Loucy (cell line): Measurements from ENCODE around the gene NCKAP5.

ENCODE experiments used
- H2AFZ ChIP-seq: fragments of 200-600 bp; sonication (generic); 2 replicates; pipeline ENCODE4 v1.6.0; 2016; ENCODE audit warnings: antibody characterized with exemption, mild to moderate bottlenecking, low read length, moderate library complexity
- H3F3A ChIP-seq: fragments of 200-600 bp; 2 replicates; pipeline ENCODE4 v1.6.0; 2016; ENCODE audit warnings: antibody characterized with exemption, low read depth, mild to moderate bottlenecking
- H3K27me3 ChIP-seq: fragments of 200-600 bp; sonication (generic); 2 replicates; pipeline ENCODE4 v1.6.1; 2014; ENCODE audit warnings: low read length, mild to moderate bottlenecking; ENCODE audit not compliant: insufficient read depth, poor library complexity, severe bottlenecking
- H3K36me3 ChIP-seq: fragments of 200-600 bp; sonication (generic); 2 replicates; pipeline ENCODE4 v1.6.1; 2016; ENCODE audit warnings: low read length; ENCODE audit not compliant: insufficient read depth
- H3K4me1 ChIP-seq: fragments of 200-600 bp; sonication (generic); 2 replicates; pipeline ENCODE4 v1.5.1; 2014; ENCODE audit warnings: low read length, mild to moderate bottlenecking; ENCODE audit not compliant: insufficient read depth, poor library complexity, severe bottlenecking
- H3K4me2 ChIP-seq: fragments of 200-600 bp; sonication (generic); 2 replicates; pipeline ENCODE4 v1.6.0; 2014; ENCODE audit warnings: antibody characterized with exemption, low read length, low read depth, mild to moderate bottlenecking; ENCODE audit not compliant: poor library complexity, severe bottlenecking
- H3K4me3 ChIP-seq: fragments of 200-600 bp; sonication (generic); 2 replicates; pipeline ENCODE4 v1.5.1; 2014; ENCODE audit warnings: low read length, mild to moderate bottlenecking, mixed read lengths; ENCODE audit not compliant: poor library complexity, severe bottlenecking
- H3K79me2 ChIP-seq: fragments of 200-600 bp; sonication (generic); 2 replicates; pipeline ENCODE4 v1.6.1; 2014; ENCODE audit warnings: low read length; ENCODE audit not compliant: insufficient read depth
- H3K9ac ChIP-seq: fragments of 200-600 bp; sonication (generic); 2 replicates; pipeline ENCODE4 v1.6.0; 2014; ENCODE audit warnings: mild to moderate bottlenecking, low read depth, low read length, moderate library complexity; ENCODE audit not compliant: poor library complexity, severe bottlenecking
- H3K9me2 ChIP-seq: fragments of 200-600 bp; sonication (generic); replicated peaks from 2 replicates; pipeline ENCODE4 v1.6.1; 2016; ENCODE audit warnings: low read depth, low read length, mixed read lengths
- H3K9me3 ChIP-seq: fragments of 200-600 bp; sonication (generic); 2 replicates; pipeline ENCODE4 v1.6.1; 2014; ENCODE audit warnings: mild to moderate bottlenecking, antibody characterized with exemption, low read length, low read depth; ENCODE audit not compliant: insufficient read depth
- H4K20me1 ChIP-seq: fragments of 200-600 bp; sonication (generic); 2 replicates; pipeline ENCODE4 v1.6.0; 2014; ENCODE audit warnings: antibody characterized with exemption, low read length, mild to moderate bottlenecking; ENCODE audit not compliant: insufficient read depth, poor library complexity, severe bottlenecking
- CTCF ChIP-seq: fragments of 200-600 bp; sonication (generic); conservative IDR thresholded peaks from 2 replicates; pipeline ENCODE4 v1.5.1; 2014; ENCODE audit warnings: mild to moderate bottlenecking, antibody characterized with exemption, low read length
- EZH2phosphoT487 ChIP-seq: fragments of 200-600 bp; IDR thresholded peaks from 2 replicates; pipeline ENCODE4 v1.6.1; 2018; ENCODE audit warnings: antibody characterized with exemption, mild to moderate bottlenecking, moderate library complexity, borderline replicate concordance

The NCKAP5 gene

DNA sequence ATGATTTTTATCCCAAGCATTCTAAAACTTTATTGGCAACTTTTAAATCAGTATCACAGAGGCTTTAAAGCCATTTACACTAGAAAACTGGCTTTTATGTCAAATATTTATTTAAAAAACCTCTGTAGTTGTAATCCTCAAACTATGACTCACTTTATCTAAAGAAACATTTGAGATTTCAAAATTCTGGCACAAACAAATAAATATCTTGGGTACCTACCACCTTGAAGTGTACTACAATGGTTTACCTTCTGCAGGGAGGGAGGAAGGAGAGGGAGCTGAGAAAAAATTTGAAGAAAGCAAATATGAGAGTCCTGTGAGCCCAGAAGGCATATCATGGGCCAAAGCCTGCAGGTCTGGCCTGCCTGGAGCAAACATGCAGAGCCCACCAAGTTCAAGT lies 155.6 kb downstream of the NCKAP5 start:
- no peaks in the 10 kb centered on the region for H3K4me1 ChIP-seq
- H3K9ac ChIP-seq = no peak overlapping the region
- no peaks in the 10 kb centered on the region for H3K9me2 ChIP-seq
- H2AFZ ChIP-seq = no peak overlapping the region
- H3K4me3 ChIP-seq = no peak overlapping the region
- no peaks in the 10 kb centered on the region for H3K9me3 ChIP-seq
- no peak overlapping the region for H3K4me2 ChIP-seq
- H3K27me3 ChIP-seq = no peaks in the 10 kb centered on the region
- no peaks in the 10 kb centered on the region for H4K20me1 ChIP-seq
- H3F3A ChIP-seq = no peaks in the 10 kb centered on the region
- no peaks in the 10 kb centered on the region for H3K36me3 ChIP-seq
- TF ChIP-seq CTCF (no peak), EZH2phosphoT487 (no peak)
- no peaks in the 10 kb centered on the region for H3K79me2 ChIP-seq

- Histone ChIP-seq H3K4me3 (no peak overlapping the region), H2AFZ (no peak overlapping the region), H3K9me2 (no peaks in the 10 kb centered on the region), H3K4me1 (no peaks in the 10 kb centered on the region), H3F3A (no peaks in the 10 kb centered on the region), H3K9me3 (no peaks in the 10 kb centered on the region), H3K27me3 (no peaks in the 10 kb centered on the region), H3K4me2 (no peak overlapping the region), H3K36me3 (no peaks in the 10 kb centered on the region), H4K20me1 (no peaks in the 10 kb centered on the region), H3K9ac (no peak overlapping the region), H3K79me2 (no peaks in the 10 kb centered on the region)
- TF ChIP-seq CTCF (no peak), EZH2phosphoT487 (no peak)
These were observed 156.4 kb downstream of the NCKAP5 start for GRCh38 chr2:133411857-133412256.

DNA sequence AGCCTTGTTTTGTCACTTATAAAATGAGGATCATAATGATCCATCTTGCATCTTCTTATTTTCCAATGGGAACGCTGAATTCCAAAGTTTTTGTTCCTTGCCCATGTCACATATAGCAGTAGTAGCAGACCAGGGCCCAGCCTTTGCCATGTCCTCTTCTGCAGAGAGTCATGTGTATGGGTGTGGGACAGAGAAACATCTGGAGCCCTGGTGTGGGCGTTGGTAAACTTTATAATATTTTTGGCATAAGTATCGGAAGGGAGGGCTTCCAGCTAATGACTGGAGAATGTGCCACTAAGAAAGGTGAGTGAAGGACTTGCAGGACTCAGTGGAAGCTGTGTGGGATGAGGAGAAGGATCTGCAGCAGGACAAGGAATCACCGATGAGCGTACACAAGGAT lies 157.2 kb downstream of the NCKAP5 start:
- Histone ChIP-seq H3K4me2 (no peak overlapping the region), H3F3A (no peaks in the 10 kb centered on the region), H3K27me3 (no peaks in the 10 kb centered on the region), H3K79me2 (no peaks in the 10 kb centered on the region), H3K9me3 (no peaks in the 10 kb centered on the region), H3K4me3 (no peak overlapping the region), H2AFZ (no peak overlapping the region), H3K4me1 (no peaks in the 10 kb centered on the region), H3K9me2 (no peaks in the 10 kb centered on the region), H4K20me1 (no peaks in the 10 kb centered on the region), H3K9ac (no peak overlapping the region), H3K36me3 (no peaks in the 10 kb centered on the region)
- no peak for TF ChIP-seq CTCF
- TF ChIP-seq EZH2phosphoT487 = no peak
